ENCODE measurements around the gene RNF126. TPM values are rescaled to one million over a fixed set of nuclear protein-coding genes. Genes with fewer than 3 reads are reported as not detected.

Gene RNF126
- total RNA-seq, 1 donor from 2014 or later: 68.0 TPM

- Histone ChIP-seq H3K9me3 (no peaks in the 10 kb centered on the region), H3K27ac (no peak overlapping the region), H3K36me3 (peaks cover 0 to 54% of the 10 kb centered on the region in 2 donors), H3K4me1 (no peaks in the 10 kb centered on the region), H3K4me3 (no peak overlapping the region), H3K27me3 (no peaks in the 10 kb centered on the region)
- TF ChIP-seq POLR2AphosphoS5 (IDR thresholded peaks at IDR 0.05; ENCODE audit: insufficient read depth in 1 of 2, low read depth in 1 of 2): no peak
- no peak for TF ChIP-seq CTCF (IDR thresholded peaks at IDR 0.05)
- no peak for TF ChIP-seq POLR2A (IDR thresholded peaks at IDR 0.05)
- intact Hi-C loops (cut with DNase I): no loop called here
- no peak for DNase-seq (ENCODE audit: extremely low spot score in 2 of 2)
Measured at GRCh38 chr19:619286-620002, 43.6 kb downstream of the RNF126 start.

GRCh38 chr19:618674-619285 lies 44.2 kb downstream of the RNF126 start:
- peaks cover 0 to 54% of the 10 kb centered on the region in 2 donors for H3K36me3 ChIP-seq
- H3K9me3 ChIP-seq: no peaks in the 10 kb centered on the region
- TF ChIP-seq CTCF (IDR thresholded peaks at IDR 0.05): no peak
- no peaks in the 10 kb centered on the region for H3K4me1 ChIP-seq
- no peak for DNase-seq (ENCODE audit: extremely low spot score in 2 of 2)
- no peak overlapping the region for H3K4me3 ChIP-seq
- no peak overlapping the region for H3K27ac ChIP-seq
- intact Hi-C loops (cut with DNase I): no loop called here
- no peaks in the 10 kb centered on the region for H3K27me3 ChIP-seq

- TF ChIP-seq POLR2A (IDR thresholded peaks at IDR 0.05): no peak
- TF ChIP-seq POLR2AphosphoS5 (IDR thresholded peaks at IDR 0.05; ENCODE audit: insufficient read depth in 1 of 2, low read depth in 1 of 2): no peak
- TF ChIP-seq CTCF (IDR thresholded peaks at IDR 0.05): no peak
- no peak for DNase-seq (ENCODE audit: extremely low spot score in 2 of 2)
- Histone ChIP-seq H3K4me1 (no peaks in the 10 kb centered on the region), H3K9me3 (no peaks in the 10 kb centered on the region), H3K36me3 (peaks cover 0 to 54% of the 10 kb centered on the region in 2 donors), H3K4me3 (no peak overlapping the region), H3K27ac (no peak overlapping the region), H3K27me3 (no peaks in the 10 kb centered on the region)
- intact Hi-C loops (cut with DNase I): no loop called here
Measured at GRCh38 chr19:618247-618619, 44.8 kb downstream of the RNF126 start.

- Histone ChIP-seq H3K4me3 (no peak overlapping the region), H3K9me3 (no peaks in the 10 kb centered on the region), H3K27ac (no peak overlapping the region), H3K27me3 (no peaks in the 10 kb centered on the region), H3K4me1 (no peaks in the 10 kb centered on the region), H3K36me3 (peaks cover 0 to 52% of the 10 kb centered on the region in 2 donors)
- DNase-seq (ENCODE audit: extremely low spot score in 2 of 2): no peak
- TF ChIP-seq CTCF (IDR thresholded peaks at IDR 0.05) (no peak), POLR2AphosphoS5 (IDR thresholded peaks at IDR 0.05; ENCODE audit: insufficient read depth in 1 of 2, low read depth in 1 of 2) (no peak), POLR2A (IDR thresholded peaks at IDR 0.05) (no peak)
- intact Hi-C loops (cut with DNase I): no loop called here
Measured at GRCh38 chr19:617551-618246, 45.3 kb downstream of the RNF126 start.
